SH-SY5Y (cell line): ENCODE data around the gene DDX42.

ENCODE experiments used
- GATA2 ChIP-seq: IDR thresholded peaks from 2 replicates; pipeline ENCODE4 v1.6.1; 2011; ENCODE audit warnings: mild to moderate bottlenecking, low read depth, low read length
- GATA3 ChIP-seq: IDR thresholded peaks from 2 replicates; pipeline ENCODE4 v1.6.1; 2011; ENCODE audit warnings: low read depth, mild to moderate bottlenecking, low read length, moderate library complexity

DNA sequence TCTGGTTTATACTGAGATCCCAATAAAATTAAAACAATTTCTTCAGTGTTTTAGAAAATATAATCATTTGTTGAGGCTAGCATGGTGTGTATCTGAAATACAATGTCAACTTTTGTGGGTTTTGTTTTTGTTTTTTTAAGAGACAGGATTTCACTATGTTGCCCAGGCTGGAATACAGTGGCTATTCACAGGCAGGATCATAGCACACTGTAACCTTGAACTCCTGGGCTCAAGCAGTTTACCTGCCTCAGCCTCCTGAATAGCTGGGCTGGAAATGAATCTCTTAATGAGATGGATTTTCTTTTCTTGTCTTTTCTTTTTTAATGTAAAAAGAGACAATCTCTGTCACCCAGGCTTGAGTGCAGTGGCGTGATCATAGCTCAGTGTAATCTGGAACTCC is 12.1 kb downstream of the DDX42 start:
- no peak for TF ChIP-seq GATA2
- no peak for TF ChIP-seq GATA3
